T47D (cell line): ENCODE results near the gene TMEM63A.

Experiments
- DNase-seq, 2 experiments: peaks; one replicate each; pipeline versions ENCODE4 v3.0.0 to v3.0.0-alpha.2; 2011 to 2012; ENCODE audit warnings: low read depth in 1 of 2, low spot score in 1 of 2
- JUND ChIP-seq: IDR thresholded peaks from 2 replicates; pipeline ENCODE4 v1.6.1; 2012; ENCODE audit warnings: low read depth
- in situ Hi-C: cut with HindIII; loops from 2 replicates; pipeline ENCODE4 v1.10.0; 2016; ENCODE audit warnings: low sequenced_read_pairs, low pct_unique_long_range_greater_than_20kb

Gene TMEM63A

GRCh38 chr1:225887030-225887314, 4.8 kb upstream of the TMEM63A start:
- DNase-seq: no peak
- in situ Hi-C loops: no loop called here
- TF ChIP-seq JUND: no peak

GRCh38 chr1:225886159-225887029, 4.2 kb upstream of the TMEM63A start:
- in situ Hi-C loops: no loop called here
- no peak for TF ChIP-seq JUND
- peak in 1 of 2 experiments; percentile 42 for DNase-seq

GRCh38 chr1:225885336-225885735, 3.2 kb upstream of the TMEM63A start:
- no peak for TF ChIP-seq JUND
- in situ Hi-C loops: no loop called here
- DNase-seq: no peak

- in situ Hi-C loops: no loop called here
- no peak for TF ChIP-seq JUND
- peak in 1 of 2 experiments; percentile 52 for DNase-seq
Measured at GRCh38 chr1:225883616-225884265, 1.6 kb upstream of the TMEM63A start.

- DNase-seq: peak; percentile 74 to 81
- in situ Hi-C loops: no loop called here
- TF ChIP-seq JUND: no peak
Measured at GRCh38 chr1:225882694-225883615, 775 bp upstream of the TMEM63A start.

GRCh38 chr1:225881081-225881958, 860 bp downstream of the TMEM63A start:
- in situ Hi-C loops: no loop called here
- TF ChIP-seq JUND: no peak
- peak; percentile 73 to 78 for DNase-seq

GRCh38 chr1:225880636-225881035, 1.5 kb downstream of the TMEM63A start:
- TF ChIP-seq JUND: no peak
- in situ Hi-C loops: no loop called here
- no peak for DNase-seq

- no peak for TF ChIP-seq JUND
- no peak for DNase-seq
- in situ Hi-C loops: no loop called here
Measured at GRCh38 chr1:225880222-225880588, 2.0 kb downstream of the TMEM63A start.

- no peak for DNase-seq
- in situ Hi-C loops: no loop called here
- TF ChIP-seq JUND: no peak
Measured at GRCh38 chr1:225879521-225880221, 2.5 kb downstream of the TMEM63A start.

GRCh38 chr1:225878282-225878681, 3.9 kb downstream of the TMEM63A start:
- TF ChIP-seq JUND: no peak
- in situ Hi-C loops: no loop called here
- peak in 1 of 2 experiments; percentile 31 for DNase-seq

- peak in 1 of 2 experiments; percentile 82 for DNase-seq
- in situ Hi-C loops: no loop called here
- no peak for TF ChIP-seq JUND
Measured at GRCh38 chr1:225877580-225877979, 4.6 kb downstream of the TMEM63A start.
